H1 (cell line): ENCODE results near the gene DISP3. TPM values are rescaled to one million over a fixed set of nuclear protein-coding genes. Genes with fewer than 3 reads are reported as not detected.

Experiments used
- CTCF ChIA-PET: fragments of 300-600 bp; sonication (Branson Sonifier 250); formaldehyde crosslinking; loops from one replicate; lab custom pipeline; 2021; ENCODE audit not compliant: partially characterized antibody; lab: Charles Lee
- POLR2A ChIA-PET: fragments of 300-600 bp; sonication (Branson Sonifier 250); formaldehyde crosslinking; loops from one replicate; lab custom pipeline; 2021; ENCODE audit warnings: inconsistent platforms; ENCODE audit not compliant: partially characterized antibody; lab: Charles Lee
- DNase-seq, 2 experiments: peaks; one replicate each; pipeline versions ENCODE4 v3.0.0 to v3.0.0-alpha.2; 2010 to 2022; ENCODE audit warnings: low spot score in 2 of 2, low read depth in 1 of 2, mixed read lengths in 1 of 2
- FAIRE-seq: peaks from 2 replicates; lab custom pipeline; 2011; peaks lifted over from hg19 to GRCh38; lab: Jason Lieb, UNC
- H2AFZ ChIP-seq: 2 replicates; pipeline ENCODE4 v1.8.1; 2012; ENCODE audit warnings: low read length, inconsistent platforms
- H2AK5ac ChIP-seq: 2 replicates; pipeline ENCODE4 v1.6.1; 2013; ENCODE audit warnings: low read depth, low read length
- H2BK120ac ChIP-seq: replicated peaks from 2 replicates; pipeline ENCODE3; 2013; ENCODE audit warnings: low read depth, low read length, inconsistent platforms
- H2BK12ac ChIP-seq: 2 replicates; pipeline ENCODE4 v1.6.1; 2013; ENCODE audit warnings: low read depth, low read length
- H2BK15ac ChIP-seq: 2 replicates; pipeline ENCODE4 v1.6.1; 2013; ENCODE audit warnings: low read length
- H2BK20ac ChIP-seq: 2 replicates; pipeline ENCODE4 v1.6.1; 2013; ENCODE audit warnings: low read length
- H2BK5ac ChIP-seq: 2 replicates; pipeline ENCODE4 v1.6.1; 2013; ENCODE audit warnings: low read depth, low read length
- H3K14ac ChIP-seq: 2 replicates; pipeline ENCODE4 v1.6.1; 2013; ENCODE audit warnings: inconsistent platforms; ENCODE audit not compliant: insufficient read length
- H3K18ac ChIP-seq: 2 replicates; pipeline ENCODE4 v1.6.1; 2013; ENCODE audit warnings: low read length; ENCODE audit errors: extremely low read depth
- H3K23ac ChIP-seq: 2 replicates; pipeline ENCODE4 v1.6.1; 2013; ENCODE audit warnings: inconsistent platforms; ENCODE audit not compliant: insufficient read length
- H3K23me2 ChIP-seq: 2 replicates; pipeline ENCODE4 v1.6.1; 2013; ENCODE audit warnings: low read depth, low read length
- H3K27ac ChIP-seq: 2 replicates; pipeline ENCODE4 v1.6.1; 2011; ENCODE audit warnings: low read depth, low read length, inconsistent platforms
- H3K27me3 ChIP-seq, 4 experiments: replicated peaks in 1 of 4; 1 replicate in 1 of 4; 2 replicates in 3 of 4; pipeline versions ENCODE4 v1.6.1 to v1.8.1; 2011 to 2013; ENCODE audit warnings: low read length in 3 of 4, mild to moderate bottlenecking in 3 of 4, inconsistent platforms in 2 of 4, mixed read lengths in 2 of 4, moderate library complexity in 1 of 4; ENCODE audit not compliant: control insufficient read depth in 3 of 4, insufficient read depth in 3 of 4; ENCODE audit errors: extremely low read depth in 1 of 4
- H3K36me3 ChIP-seq, 4 experiments: 2 replicates each; pipeline versions ENCODE4 v1.6.1 to v1.8.1; 2011 to 2013; ENCODE audit warnings: mild to moderate bottlenecking in 4 of 4, low read length in 3 of 4, moderate library complexity in 2 of 4, control low read depth in 1 of 4, inconsistent platforms in 1 of 4; ENCODE audit not compliant: insufficient read depth in 4 of 4, control insufficient read depth in 2 of 4
- H3K4ac ChIP-seq: replicated peaks from 2 replicates; pipeline ENCODE3; 2013; ENCODE audit warnings: low read length, low read depth, mixed read lengths, inconsistent platforms; ENCODE audit not compliant: insufficient read length
- H3K4me1 ChIP-seq, 4 experiments: replicated peaks in 1 of 4; 1 replicate in 1 of 4; 2 replicates in 3 of 4; pipeline versions ENCODE4 v1.6.1 to v1.8.1; 2011 to 2013; ENCODE audit warnings: low read length in 3 of 4, inconsistent platforms in 2 of 4, mixed read lengths in 1 of 4; ENCODE audit not compliant: insufficient read depth in 4 of 4, control insufficient read depth in 3 of 4
- H3K4me2 ChIP-seq, 2 experiments: 2 replicates each; pipeline versions ENCODE4 v1.6.1 to v1.8.1; 2011 to 2013; ENCODE audit warnings: low read depth in 2 of 2, low read length in 2 of 2, control low read depth in 1 of 2, inconsistent platforms in 1 of 2, mild to moderate bottlenecking in 1 of 2; ENCODE audit not compliant: insufficient read depth in 1 of 2
- H3K4me3 ChIP-seq, 4 experiments: fragments of 200-600, 300-600 bp in 1 of 4; sonication (generic), shearing (Covaris generic), sonication (Bioruptor Twin) in 1 of 4; 2 replicates each; pipeline versions ENCODE4 v1.5.1 to v1.8.1; 2011 to 2016; ENCODE audit warnings: low read length in 4 of 4, low read depth in 3 of 4, control low read depth in 2 of 4, inconsistent platforms in 2 of 4, mild to moderate bottlenecking in 2 of 4, mixed read lengths in 1 of 4, moderate library complexity in 1 of 4; ENCODE audit not compliant: insufficient read depth in 2 of 4; ENCODE audit errors: extremely low read depth in 1 of 4
- H3K56ac ChIP-seq: replicated peaks from 2 replicates; pipeline ENCODE3; 2013; ENCODE audit warnings: low read depth, mild to moderate bottlenecking, mixed read lengths, low read length, inconsistent platforms; ENCODE audit not compliant: insufficient read length
- H3K79me1 ChIP-seq: 2 replicates; pipeline ENCODE4 v1.6.1; 2013; ENCODE audit warnings: low read depth, low read length, control low read depth
- H3K79me2 ChIP-seq, 2 experiments: 2 replicates each; pipeline versions ENCODE4 v1.6.1 to v1.8.1; 2012 to 2013; ENCODE audit warnings: low read length in 2 of 2, mild to moderate bottlenecking in 2 of 2, inconsistent platforms in 1 of 2; ENCODE audit not compliant: insufficient read depth in 2 of 2, control insufficient read depth in 1 of 2
- H3K9ac ChIP-seq, 4 experiments: replicated peaks in 1 of 4; 1 replicate in 1 of 4; 2 replicates in 3 of 4; pipeline versions ENCODE4 v1.6.1 to v1.8.1; 2011 to 2013; ENCODE audit warnings: low read depth in 3 of 4, low read length in 3 of 4, control low read depth in 2 of 4, mild to moderate bottlenecking in 2 of 4, moderate library complexity in 2 of 4, inconsistent platforms in 1 of 4; ENCODE audit errors: extremely low read depth in 1 of 4
- H3K9me3 ChIP-seq, 2 experiments: 2 replicates each; pipeline versions ENCODE4 v1.6.1 to v1.8.1; 2012 to 2013; ENCODE audit warnings: mild to moderate bottlenecking in 2 of 2, moderate library complexity in 2 of 2, control low read depth in 1 of 2, inconsistent platforms in 1 of 2, low read depth in 1 of 2, low read length in 1 of 2, mixed read lengths in 1 of 2; ENCODE audit not compliant: insufficient read depth in 2 of 2
- H4K20me1 ChIP-seq, 2 experiments: replicated peaks in 1 of 2; 2 replicates each; pipeline versions ENCODE3 to v1.8.1; 2011 to 2013; ENCODE audit warnings: inconsistent platforms in 2 of 2, low read length in 2 of 2, mild to moderate bottlenecking in 1 of 2; ENCODE audit not compliant: insufficient read depth in 2 of 2, control insufficient read depth in 1 of 2
- H4K5ac ChIP-seq: 2 replicates; pipeline ENCODE4 v1.6.1; 2013; ENCODE audit warnings: low read length, low read depth, mixed read lengths, inconsistent platforms; ENCODE audit not compliant: insufficient read length
- H4K8ac ChIP-seq: 2 replicates; pipeline ENCODE4 v1.8.0; 2013; ENCODE audit warnings: mild to moderate bottlenecking, moderate library complexity, low read length, inconsistent platforms; ENCODE audit not compliant: insufficient read depth; ENCODE audit errors: extremely low read depth
- H4K91ac ChIP-seq: replicated peaks from 2 replicates; pipeline ENCODE3; 2013; ENCODE audit warnings: low read length, mixed read lengths, inconsistent platforms; ENCODE audit not compliant: insufficient read length
- BRCA1 ChIP-seq: IDR thresholded peaks from 2 replicates; pipeline ENCODE4 v1.6.1; 2012; ENCODE audit warnings: low read depth, low read length, improper control_type of control experiment
- FOSL1 ChIP-seq: IDR thresholded peaks from 2 replicates; pipeline ENCODE4 v1.6.1; 2011; ENCODE audit warnings: mild to moderate bottlenecking, low read depth, low read length, moderate library complexity; ENCODE audit not compliant: insufficient read depth
- JUND ChIP-seq: IDR thresholded peaks from 2 replicates; pipeline ENCODE4 v1.6.1; 2011; ENCODE audit warnings: mild to moderate bottlenecking, improper control_type of control experiment, low read length
- KDM1A ChIP-seq: fragments of 200-600, 300-600 bp; sonication (generic); IDR thresholded peaks from 2 replicates; pipeline ENCODE4 v1.7.1; 2016; ENCODE audit warnings: mild to moderate bottlenecking, low read length, borderline replicate concordance
- MAFK ChIP-seq: IDR thresholded peaks from 2 replicates; pipeline ENCODE4 v1.6.1; 2012; ENCODE audit warnings: low read depth, mild to moderate bottlenecking, improper control_type of control experiment, low read length
- NANOG ChIP-seq: IDR thresholded peaks from 2 replicates; pipeline ENCODE4 v1.6.1; 2011; ENCODE audit warnings: low read length, low read depth, mild to moderate bottlenecking, inconsistent platforms; ENCODE audit not compliant: insufficient read depth, poor library complexity, severe bottlenecking
- PHF8 ChIP-seq: fragments of 200-600 bp; sonication (generic); conservative IDR thresholded peaks from 2 replicates; pipeline ENCODE4 v1.7.1; 2012; ENCODE audit warnings: low read depth, mild to moderate bottlenecking, inconsistent platforms, low read length, moderate library complexity
- RAD21 ChIP-seq, 2 experiments: IDR thresholded peaks in 1 of 2; conservative IDR thresholded peaks in 1 of 2; 2 replicates each; pipeline ENCODE4 v1.6.1; 2011; ENCODE audit warnings: low read depth in 2 of 2, low read length in 2 of 2, improper control_type of control experiment in 1 of 2, inconsistent platforms in 1 of 2, mild to moderate bottlenecking in 1 of 2, moderate library complexity in 1 of 2
- SAP30 ChIP-seq: fragments of 300-600 bp; sonication (generic); IDR thresholded peaks from 2 replicates; pipeline ENCODE4 v1.7.1; 2012; ENCODE audit warnings: low read length, moderate library complexity, mild to moderate bottlenecking, inconsistent platforms; ENCODE audit not compliant: insufficient read depth, insufficient replicate concordance
- SP4 ChIP-seq: IDR thresholded peaks from 2 replicates; pipeline ENCODE4 v1.6.1; 2012; ENCODE audit warnings: low read length, inconsistent platforms
- TAF7 ChIP-seq: optimal IDR thresholded peaks from 2 replicates; pipeline ENCODE3; 2011; ENCODE audit warnings: low read depth, mild to moderate bottlenecking, inconsistent platforms, low read length, moderate library complexity, borderline replicate concordance
- ZNF274 ChIP-seq: IDR thresholded peaks from 2 replicates; pipeline ENCODE4 v1.7.0; 2012; ENCODE audit warnings: low read length, borderline replicate concordance; ENCODE audit errors: extremely low read depth
- WGBS, 2 experiments: shearing (Covaris generic) in 1 of 2; methylation state at CpG; one replicate each; pipeline versions ENCODE4 v1.1.6 to v1.1.7; 2013 to 2015; ENCODE audit warnings: low lambda C conversion rate in 2 of 2, mixed read lengths in 2 of 2, inconsistent platforms in 1 of 2, low coverage in 1 of 2, missing lambda C conversion rate in 1 of 2; ENCODE audit not compliant: insufficient replicate concordance in 2 of 2, insufficient coverage in 1 of 2, insufficient read length in 1 of 2; ENCODE audit errors: extremely low coverage in 1 of 2, missing lambda C conversion rate in 1 of 2; 5-methylcytosine and 5-hydroxymethylcytosine counted together
- polyA plus RNA-seq, 7 experiments: library from polyadenylated mRNA; depleted of rRNA in 3 of 7; stranded (reverse) in 5 of 7; unstranded in 2 of 7; fragments of >200 nt in 5 of 7; fragments of 200-250 nt in 2 of 7; gene quantifications; 1 replicate in 5 of 7; 2 replicates in 1 of 7; 4 replicates in 1 of 7; pipeline versions ENCODE4 v1.2.1 to v1.2.3, GENCODE V29; 2011 to 2013; ENCODE audit warnings: missing spikeins in 2 of 7, mixed read lengths in 2 of 7
- total RNA-seq: library from RNA; stranded (reverse); fragmentation: NEBNext Ultra II Directional; extraction: Animal tissue kit (Norgen Biotek cat#: 25700); gene quantifications from 2 replicates; pipeline ENCODE4 v1.2.1, GENCODE V29; 2021

Gene DISP3
- total and polyA plus RNA-seq, 2 of the 8 experiments (the other 6 are each of a cell fraction or from before 2014, with no cell fraction given): 3.4 to 4.6 TPM

DNA sequence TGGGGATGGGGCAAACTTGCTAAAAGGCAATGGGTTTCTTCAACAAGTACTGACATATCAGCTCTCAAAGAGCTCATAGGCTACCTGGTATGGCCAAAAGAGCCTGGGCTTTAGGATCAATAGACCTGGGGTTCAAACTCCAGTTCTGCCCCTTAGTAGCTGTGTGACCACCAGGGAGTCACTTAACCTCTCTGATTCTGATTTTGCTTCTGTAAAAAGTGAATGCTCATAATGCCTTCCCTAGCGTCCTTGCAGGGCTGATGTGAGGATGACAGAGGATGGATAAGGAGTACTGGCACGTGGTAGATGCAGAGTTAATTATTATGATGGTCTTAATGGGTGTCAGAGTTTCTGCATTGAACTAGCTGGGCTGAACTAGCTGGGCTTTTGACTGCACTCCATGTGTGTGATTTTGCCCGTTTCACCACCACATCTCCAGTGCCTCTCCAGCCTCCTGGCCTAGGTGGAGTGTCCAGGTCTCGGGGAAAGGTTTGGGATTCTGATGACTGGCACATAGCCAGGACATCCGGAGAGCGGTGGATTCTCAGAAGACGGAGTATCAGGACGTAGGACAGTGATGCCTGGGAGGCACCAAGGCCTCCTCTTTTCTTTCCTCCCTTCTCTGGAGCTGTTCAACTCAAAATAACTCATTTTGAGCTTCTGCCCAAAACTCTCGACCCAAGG lies 15.2 kb downstream of the DISP3 start:
- Histone ChIP-seq H3K23me2 (no peaks in the 10 kb centered on the region), H3K9ac (no peak overlapping the region), H2AK5ac (no peak overlapping the region), H3K23ac (no peak overlapping the region), H2AFZ (no peak overlapping the region), H3K56ac (no peak overlapping the region), H2BK120ac (no peak overlapping the region), H3K9me3 (0 out of 4 replicates have a peak, but pooled peaks cover 0 to 5% of the 10 kb centered on the region in 2 experiments), H3K4me2 (no peak overlapping the region), H3K27me3 (no peaks in the 10 kb centered on the region), H3K36me3 (no peaks in the 10 kb centered on the region), H3K14ac (no peak overlapping the region), H3K4me1 (peaks cover 6 to 14% (median 10%) of the 10 kb centered on the region in 4 experiments), H4K20me1 (no peaks in the 10 kb centered on the region), H4K5ac (no peak overlapping the region), H3K79me1 (no peaks in the 10 kb centered on the region), H2BK12ac (no peak overlapping the region), H4K91ac (no peak overlapping the region), H3K79me2 (no peaks in the 10 kb centered on the region), H3K4me3 (no peak overlapping the region), H2BK5ac (no peak overlapping the region), H2BK15ac (no peak overlapping the region), H2BK20ac (no peak overlapping the region), H4K8ac (no peak overlapping the region), H3K4ac (no peak overlapping the region), H3K18ac (no peak overlapping the region), H3K27ac (no peak overlapping the region)
- WGBS, 2 experiments: 89% methylated on average over 9 of the region's 9 CpGs; no CpG with 5 or more reads in 1 of the 2 experiments
- DNase-seq (no peak), FAIRE-seq (no peak)
- CTCF ChIA-PET: interaction anchor here (6.0 kb wide), 1 partner anchor 14 kb away, joined by 42 read pairs; the partner anchor contains the start of gene DISP3
- POLR2A ChIA-PET: interaction anchor here (0.6 to 2.4 kb wide), 2 partner anchors 16 to 416 kb away, joined by 3 to 10 read pairs; partner anchors contain the start of gene DISP3
- TF ChIP-seq FOSL1 (no peak), SP4 (no peak), NANOG (no peak), TAF7 (no peak), JUND (no peak), BRCA1 (no peak), RAD21 (IDR thresholded peaks at IDR 0.05 in 1 of 2, conservative IDR thresholded peaks at IDR 0.05 in 1 of 2; ENCODE audit: low read depth in 2 of 2, low read length in 2 of 2) (no peak), SAP30 (no peak), ZNF274 (no peak), MAFK (no peak), PHF8 (no peak), KDM1A (no peak)
